C4-2B (cell line): ENCODE measurements around the gene ZC3H7B.

Source experiments
- ZFX ChIP-seq: fragments of 450-650 bp; IDR thresholded peaks from 2 replicates; pipeline ENCODE4 v1.6.1; 2017
- TF ChIP-seq, protein P1 (sequence below): fragments of 450-650 bp; conservative IDR thresholded peaks from 2 replicates; pipeline ENCODE4 v1.5.1; 2017; ENCODE audit warnings: mild to moderate bottlenecking

DNA sequence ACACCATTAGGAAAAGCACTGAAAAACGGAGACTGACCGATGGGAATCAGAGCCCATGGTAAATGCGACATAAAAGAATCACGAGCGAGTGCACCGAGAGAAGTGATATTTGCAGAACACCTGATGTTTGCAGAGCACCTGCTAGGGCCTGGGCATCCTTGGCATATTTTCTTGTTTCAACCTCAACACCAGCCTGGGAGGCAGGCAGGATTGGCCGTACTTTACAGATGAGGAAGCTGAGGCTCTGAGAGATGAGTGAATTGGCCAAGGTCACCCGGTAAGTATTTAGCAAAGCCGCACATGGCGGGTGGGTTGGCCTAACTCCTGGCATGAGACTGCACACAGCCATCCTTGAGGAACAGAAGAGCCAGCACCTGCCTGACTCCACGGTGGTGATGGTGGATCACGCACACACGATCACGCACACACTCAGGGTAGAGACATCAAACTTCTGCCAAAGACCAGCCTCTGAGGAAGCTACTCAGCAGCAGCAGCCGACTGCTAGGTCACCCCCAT lies 39.0 kb upstream of the ZC3H7B start:
- TF ChIP-seq, protein P1, sequence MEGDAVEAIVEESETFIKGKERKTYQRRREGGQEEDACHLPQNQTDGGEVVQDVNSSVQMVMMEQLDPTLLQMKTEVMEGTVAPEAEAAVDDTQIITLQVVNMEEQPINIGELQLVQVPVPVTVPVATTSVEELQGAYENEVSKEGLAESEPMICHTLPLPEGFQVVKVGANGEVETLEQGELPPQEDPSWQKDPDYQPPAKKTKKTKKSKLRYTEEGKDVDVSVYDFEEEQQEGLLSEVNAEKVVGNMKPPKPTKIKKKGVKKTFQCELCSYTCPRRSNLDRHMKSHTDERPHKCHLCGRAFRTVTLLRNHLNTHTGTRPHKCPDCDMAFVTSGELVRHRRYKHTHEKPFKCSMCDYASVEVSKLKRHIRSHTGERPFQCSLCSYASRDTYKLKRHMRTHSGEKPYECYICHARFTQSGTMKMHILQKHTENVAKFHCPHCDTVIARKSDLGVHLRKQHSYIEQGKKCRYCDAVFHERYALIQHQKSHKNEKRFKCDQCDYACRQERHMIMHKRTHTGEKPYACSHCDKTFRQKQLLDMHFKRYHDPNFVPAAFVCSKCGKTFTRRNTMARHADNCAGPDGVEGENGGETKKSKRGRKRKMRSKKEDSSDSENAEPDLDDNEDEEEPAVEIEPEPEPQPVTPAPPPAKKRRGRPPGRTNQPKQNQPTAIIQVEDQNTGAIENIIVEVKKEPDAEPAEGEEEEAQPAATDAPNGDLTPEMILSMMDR = no peak
- TF ChIP-seq ZFX = no peak
